HEK293 (cell line): Measurements from ENCODE around the gene PLEKHA7.

ENCODE experiments used
- CTCF ChIA-PET: fragments of 350-600 bp; formaldehyde crosslinking; extraction: SDS; loops from one replicate; lab custom pipeline; 2021; ENCODE audit warnings: antibody characterized with exemption; lab: Yijun Ruan, JAX
- POLR2A ChIA-PET: fragments of 300-600 bp; formaldehyde crosslinking; extraction: SDS; loops from one replicate; lab custom pipeline; 2020; ENCODE audit warnings: antibody characterized with exemption, inconsistent platforms; lab: Yijun Ruan, JAX
- H3K27ac ChIP-seq: fragments of 200-500 bp; sonication (Bioruptor generic); 2 replicates; pipeline ENCODE4 v1.5.1; 2014; ENCODE audit warnings: low read depth, low read length, control low read depth, inconsistent platforms; ENCODE audit errors: extremely low read depth
- H3K36me3 ChIP-seq, 2 experiments: fragments of 200-500 bp in 1 of 2; sonication (Bioruptor generic) in 1 of 2; 1 replicate in 1 of 2; 2 replicates in 1 of 2; pipeline ENCODE4 v1.5.1; 2014 to 2017; ENCODE audit warnings: inconsistent platforms in 2 of 2, low read length in 2 of 2; ENCODE audit not compliant: control insufficient read depth in 2 of 2, insufficient read depth in 1 of 2
- H3K4me1 ChIP-seq: fragments of 200-500 bp; sonication (Bioruptor generic); 2 replicates; pipeline ENCODE4 v1.5.1; 2014; ENCODE audit warnings: mild to moderate bottlenecking, low read length, inconsistent platforms; ENCODE audit not compliant: control insufficient read depth, insufficient read depth
- H3K4me3 ChIP-seq: 2 replicates; pipeline ENCODE4 v1.5.1; 2011; ENCODE audit warnings: low read depth, mild to moderate bottlenecking, control low read depth, low read length, moderate library complexity
- H3K9me3 ChIP-seq: fragments of 200-500 bp; sonication (Bioruptor generic); 2 replicates; pipeline ENCODE4 v1.5.1; 2014; ENCODE audit warnings: low read depth, low read length, inconsistent platforms; ENCODE audit not compliant: control insufficient read depth, insufficient read depth
- KLF10 ChIP-seq: fragments of 450-650 bp; IDR thresholded peaks from 2 replicates; pipeline ENCODE4 v1.5.1; 2018; ENCODE audit warnings: missing biosample characterization, mild to moderate bottlenecking, missing genetic modification characterization
- SETDB1 ChIP-seq: IDR thresholded peaks from one replicate; pipeline ENCODE4 v1.6.1; 2017; ENCODE audit warnings: mild to moderate bottlenecking, low read length, moderate library complexity, mixed read lengths; ENCODE audit not compliant: insufficient read length
- WT1 ChIP-seq: fragments of 450-650 bp; formaldehyde crosslinking; IDR thresholded peaks from 2 replicates; pipeline ENCODE4 v1.5.1; 2016; ENCODE audit warnings: missing biosample characterization, missing genetic modification characterization
- ZNF10 ChIP-seq: fragments of 450-650 bp; formaldehyde crosslinking; IDR thresholded peaks from 2 replicates; pipeline ENCODE4 v1.5.1; 2017; ENCODE audit warnings: missing biosample characterization, missing genetic modification characterization
- ZNF16 ChIP-seq: fragments of 450-650 bp; formaldehyde crosslinking; IDR thresholded peaks from 2 replicates; pipeline ENCODE4 v1.5.1; 2016; ENCODE audit warnings: low read depth, missing biosample characterization, missing genetic modification characterization
- ZNF266 ChIP-seq: fragments of 450-650 bp; formaldehyde crosslinking; IDR thresholded peaks from 2 replicates; pipeline ENCODE4 v1.5.1; 2016; ENCODE audit warnings: missing biosample characterization, missing genetic modification characterization, low read depth
- ZNF311 ChIP-seq: fragments of 450-650 bp; formaldehyde crosslinking; IDR thresholded peaks from 2 replicates; pipeline ENCODE4 v1.5.1; 2017; ENCODE audit warnings: missing biosample characterization, missing genetic modification characterization, borderline replicate concordance
- ZNF350 ChIP-seq: fragments of 450-650 bp; formaldehyde crosslinking; IDR thresholded peaks from 2 replicates; pipeline ENCODE4 v1.5.0; 2017; ENCODE audit warnings: missing biosample characterization, mild to moderate bottlenecking, missing genetic modification characterization
- ZNF529 ChIP-seq: fragments of 450-650 bp; formaldehyde crosslinking; IDR thresholded peaks from 2 replicates; pipeline ENCODE4 v1.5.1; 2017; ENCODE audit warnings: missing genetic modification characterization, missing biosample characterization; ENCODE audit not compliant: insufficient replicate concordance
- ZNF768 ChIP-seq: fragments of 450-650 bp; formaldehyde crosslinking; IDR thresholded peaks from 2 replicates; pipeline ENCODE4 v1.5.1; 2018; ENCODE audit warnings: missing biosample characterization, mild to moderate bottlenecking, missing genetic modification characterization
- ZNF776 ChIP-seq: fragments of 450-650 bp; formaldehyde crosslinking; IDR thresholded peaks from 2 replicates; pipeline ENCODE4 v1.5.0; 2017; ENCODE audit warnings: missing biosample characterization, missing genetic modification characterization, borderline replicate concordance
- TF ChIP-seq, protein P1 (sequence below): fragments of 450-650 bp; formaldehyde crosslinking; IDR thresholded peaks from 2 replicates; pipeline ENCODE4 v1.5.1; 2016; ENCODE audit warnings: missing biosample characterization, missing genetic modification characterization, low read depth
- TF ChIP-seq, protein P2 (sequence below): fragments of 450-650 bp; formaldehyde crosslinking; IDR thresholded peaks from 2 replicates; pipeline ENCODE4 v1.5.1; 2016; ENCODE audit warnings: missing biosample characterization, missing genetic modification characterization
- TF ChIP-seq, protein P3 (sequence below): fragments of 450-650 bp; formaldehyde crosslinking; IDR thresholded peaks from 2 replicates; pipeline ENCODE4 v1.5.1; 2016; ENCODE audit warnings: missing biosample characterization, missing genetic modification characterization
- TF ChIP-seq, protein P4 (sequence below): fragments of 450-650 bp; formaldehyde crosslinking; IDR thresholded peaks from 2 replicates; pipeline ENCODE4 v1.5.1; 2017; ENCODE audit warnings: missing biosample characterization, missing genetic modification characterization
- TF ChIP-seq, protein P5 (sequence below): fragments of 450-650 bp; formaldehyde crosslinking; IDR thresholded peaks from 2 replicates; pipeline ENCODE4 v1.5.1; 2016; ENCODE audit warnings: missing biosample characterization, missing genetic modification characterization

PLEKHA7 gene

DNA sequence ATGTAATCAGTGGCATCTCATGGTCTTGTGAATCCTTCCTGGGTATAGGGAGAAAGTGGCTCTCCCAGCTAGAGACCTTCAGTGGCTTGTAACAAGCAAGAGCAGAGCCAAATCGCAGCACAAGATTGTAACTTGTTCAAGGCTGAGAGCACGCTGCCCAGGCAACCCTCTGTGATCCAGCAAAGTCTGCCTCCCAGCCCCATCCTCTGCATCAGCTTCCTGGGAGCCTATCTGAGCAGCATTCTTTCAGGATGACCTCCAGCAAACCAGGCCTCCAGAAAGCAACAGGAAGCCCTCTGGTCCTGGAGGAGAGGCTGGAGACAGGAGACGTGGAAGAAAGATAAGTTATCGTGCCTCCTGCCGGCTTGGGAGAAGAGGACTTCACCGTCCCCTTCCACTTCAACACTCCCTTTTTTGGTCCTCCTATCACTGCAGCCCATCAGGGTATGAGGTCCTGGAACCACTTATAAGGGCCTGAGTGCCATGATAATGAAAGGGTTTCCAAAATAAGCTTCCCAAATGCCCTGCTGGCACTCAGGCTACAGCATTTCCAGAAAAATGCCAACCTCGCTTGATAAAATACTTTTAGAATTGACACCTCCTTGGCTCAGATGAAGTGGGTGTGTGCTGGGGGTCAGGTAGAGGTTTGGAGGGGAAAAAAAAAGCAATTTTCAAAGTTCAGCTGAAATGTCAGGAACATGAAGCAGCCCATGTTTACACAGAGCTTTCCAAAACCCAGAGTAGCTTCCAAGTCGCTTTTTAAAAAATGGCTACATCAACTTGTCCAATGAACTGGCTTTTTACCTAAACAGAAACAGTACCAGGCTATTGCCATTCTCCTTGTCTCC, 80.2 kb downstream of the PLEKHA7 start (continued):
- no peak for TF ChIP-seq ZNF768
- TF ChIP-seq, all 188 proteins: peak for 0

DNA sequence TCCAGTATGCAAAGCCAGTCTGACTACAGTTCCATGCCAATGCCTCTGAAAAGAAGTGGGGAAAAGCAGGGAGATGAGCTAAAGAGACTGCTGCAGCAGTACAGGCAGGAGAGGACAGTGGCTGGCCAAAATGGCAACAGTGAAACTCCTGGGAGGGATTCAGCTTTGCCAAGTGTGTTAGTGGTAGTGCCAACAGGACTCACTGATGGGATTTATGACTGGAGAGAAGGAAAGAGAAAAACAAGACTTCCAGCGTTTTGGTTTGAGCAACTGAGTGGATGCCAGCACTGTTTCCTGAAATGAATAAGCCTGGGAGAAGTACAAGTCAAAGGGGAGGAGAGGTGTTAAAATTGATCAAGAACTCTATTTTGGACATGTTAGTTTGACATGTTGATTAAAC, 80.9 kb downstream of the PLEKHA7 start:
- Histone ChIP-seq H3K4me1 (0 out of 2 replicates have a peak, but pooled peaks cover 2% of the 10 kb centered on the region), H3K36me3 (no peaks in the 10 kb centered on the region), H3K9me3 (no peaks in the 10 kb centered on the region), H3K27ac (no peak overlapping the region), H3K4me3 (no peak overlapping the region)
- ChIA-PET POLR2A (no interaction called here), CTCF (interaction anchor here (0.7 to 1.4 kb wide), 4 partner anchors 10 to 130 kb away, joined by 3 to 4 read pairs (median 4); no protein-coding TSS in a partner anchor)
- TF ChIP-seq ZNF776 (tag by site-specific recombination) (no peak), ZNF350 (no peak), ZNF16 (tag by site-specific recombination) (no peak), KLF10 (tag by site-specific recombination) (no peak), SETDB1 (no peak), WT1 (tag by site-specific recombination) (no peak), ZNF311 (tag by site-specific recombination) (no peak), ZNF10 (tag by site-specific recombination) (no peak), ZNF266 (tag by site-specific recombination) (no peak), ZNF529 (no peak)
- TF ChIP-seq, protein P1, sequence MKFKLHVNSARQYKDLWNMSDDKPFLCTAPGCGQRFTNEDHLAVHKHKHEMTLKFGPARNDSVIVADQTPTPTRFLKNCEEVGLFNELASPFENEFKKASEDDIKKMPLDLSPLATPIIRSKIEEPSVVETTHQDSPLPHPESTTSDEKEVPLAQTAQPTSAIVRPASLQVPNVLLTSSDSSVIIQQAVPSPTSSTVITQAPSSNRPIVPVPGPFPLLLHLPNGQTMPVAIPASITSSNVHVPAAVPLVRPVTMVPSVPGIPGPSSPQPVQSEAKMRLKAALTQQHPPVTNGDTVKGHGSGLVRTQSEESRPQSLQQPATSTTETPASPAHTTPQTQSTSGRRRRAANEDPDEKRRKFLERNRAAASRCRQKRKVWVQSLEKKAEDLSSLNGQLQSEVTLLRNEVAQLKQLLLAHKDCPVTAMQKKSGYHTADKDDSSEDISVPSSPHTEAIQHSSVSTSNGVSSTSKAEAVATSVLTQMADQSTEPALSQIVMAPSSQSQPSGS (tag by site-specific recombination), result no peak
- TF ChIP-seq, protein P2, sequence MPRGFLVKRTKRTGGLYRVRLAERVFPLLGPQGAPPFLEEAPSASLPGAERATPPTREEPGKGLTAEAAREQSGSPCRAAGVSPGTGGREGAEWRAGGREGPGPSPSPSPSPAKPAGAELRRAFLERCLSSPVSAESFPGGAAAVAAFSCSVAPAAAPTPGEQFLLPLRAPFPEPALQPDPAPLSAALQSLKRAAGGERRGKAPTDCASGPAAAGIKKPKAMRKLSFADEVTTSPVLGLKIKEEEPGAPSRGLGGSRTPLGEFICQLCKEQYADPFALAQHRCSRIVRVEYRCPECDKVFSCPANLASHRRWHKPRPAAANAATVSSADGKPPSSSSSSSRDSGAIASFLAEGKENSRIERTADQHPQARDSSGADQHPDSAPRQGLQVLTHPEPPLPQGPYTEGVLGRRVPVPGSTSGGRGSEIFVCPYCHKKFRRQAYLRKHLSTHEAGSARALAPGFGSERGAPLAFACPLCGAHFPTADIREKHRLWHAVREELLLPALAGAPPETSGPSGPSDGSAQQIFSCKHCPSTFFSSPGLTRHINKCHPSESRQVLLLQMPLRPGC (tag by site-specific recombination), result no peak
- TF ChIP-seq, protein P3, sequence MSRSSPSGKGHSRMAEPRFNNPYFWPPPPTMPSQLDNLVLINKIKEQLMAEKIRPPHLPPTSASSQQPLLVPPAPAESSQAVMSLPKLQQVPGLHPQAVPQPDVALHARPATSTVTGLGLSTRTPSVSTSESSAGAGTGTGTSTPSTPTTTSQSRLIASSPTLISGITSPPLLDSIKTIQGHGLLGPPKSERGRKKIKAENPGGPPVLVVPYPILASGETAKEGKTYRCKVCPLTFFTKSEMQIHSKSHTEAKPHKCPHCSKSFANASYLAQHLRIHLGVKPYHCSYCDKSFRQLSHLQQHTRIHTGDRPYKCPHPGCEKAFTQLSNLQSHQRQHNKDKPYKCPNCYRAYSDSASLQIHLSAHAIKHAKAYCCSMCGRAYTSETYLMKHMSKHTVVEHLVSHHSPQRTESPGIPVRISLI (tag by site-specific recombination), result no peak

DNA sequence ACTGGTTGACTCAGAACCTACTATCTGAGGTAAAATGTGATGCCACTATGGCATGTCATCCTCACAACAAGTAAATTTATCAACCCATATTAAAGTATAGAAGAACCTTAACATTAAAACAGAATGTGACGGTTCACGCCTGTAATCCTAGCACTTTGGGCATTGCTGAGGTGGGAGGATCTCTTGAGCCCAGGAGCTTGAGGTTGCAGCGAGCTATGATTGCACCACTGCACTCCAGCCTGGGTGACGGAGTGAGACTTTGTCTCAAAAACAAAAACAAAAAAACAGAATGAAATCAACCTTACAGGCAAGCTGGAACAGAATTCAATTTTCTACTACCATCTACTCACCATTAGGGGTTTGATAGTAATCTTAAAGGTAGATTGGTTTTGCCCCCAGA, 86.2 kb downstream of the PLEKHA7 start:
- peaks cover 15% of the 10 kb centered on the region for H3K4me1 ChIP-seq
- TF ChIP-seq, protein P4, sequence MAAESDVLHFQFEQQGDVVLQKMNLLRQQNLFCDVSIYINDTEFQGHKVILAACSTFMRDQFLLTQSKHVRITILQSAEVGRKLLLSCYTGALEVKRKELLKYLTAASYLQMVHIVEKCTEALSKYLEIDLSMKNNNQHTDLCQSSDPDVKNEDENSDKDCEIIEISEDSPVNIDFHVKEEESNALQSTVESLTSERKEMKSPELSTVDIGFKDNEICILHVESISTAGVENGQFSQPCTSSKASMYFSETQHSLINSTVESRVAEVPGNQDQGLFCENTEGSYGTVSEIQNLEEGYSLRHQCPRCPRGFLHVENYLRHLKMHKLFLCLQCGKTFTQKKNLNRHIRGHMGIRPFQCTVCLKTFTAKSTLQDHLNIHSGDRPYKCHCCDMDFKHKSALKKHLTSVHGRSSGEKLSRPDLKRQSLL (tag by site-specific recombination), result peak; percentile 64; the same call in 1 of the 2 replicates
- TF ChIP-seq, protein P5, sequence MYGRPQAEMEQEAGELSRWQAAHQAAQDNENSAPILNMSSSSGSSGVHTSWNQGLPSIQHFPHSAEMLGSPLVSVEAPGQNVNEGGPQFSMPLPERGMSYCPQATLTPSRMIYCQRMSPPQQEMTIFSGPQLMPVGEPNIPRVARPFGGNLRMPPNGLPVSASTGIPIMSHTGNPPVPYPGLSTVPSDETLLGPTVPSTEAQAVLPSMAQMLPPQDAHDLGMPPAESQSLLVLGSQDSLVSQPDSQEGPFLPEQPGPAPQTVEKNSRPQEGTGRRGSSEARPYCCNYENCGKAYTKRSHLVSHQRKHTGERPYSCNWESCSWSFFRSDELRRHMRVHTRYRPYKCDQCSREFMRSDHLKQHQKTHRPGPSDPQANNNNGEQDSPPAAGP, result no peak
- no peak overlapping the region for H3K4me3 ChIP-seq
- POLR2A ChIA-PET, result interaction anchor here (0.7 kb wide), 1 partner anchor 198 kb away, joined by 4 read pairs; no protein-coding TSS in a partner anchor
- CTCF ChIA-PET, result interaction anchor here (0.6 to 1.6 kb wide), 6 partner anchors 9 to 627 kb away, joined by 3 to 9 read pairs (median 6); no protein-coding TSS in a partner anchor
- H3K36me3 ChIP-seq, result no peaks in the 10 kb centered on the region
- H3K9me3 ChIP-seq, result no peaks in the 10 kb centered on the region
- no peak overlapping the region for H3K27ac ChIP-seq
